K562 (cell line): ENCODE measurements around the gene CCNB1IP1. TPM values are rescaled to one million over a fixed set of nuclear protein-coding genes. Genes with fewer than 3 reads are reported as not detected.
"Not testable (repeated sequence)": the region's sequence is repeated elsewhere in the genome, so short reads cannot be mapped to it uniquely, and the experiment has no call there.

Experiments
- ATAC-seq: fragments of 200-7000 bp; cut with Tn5 transposase; 3 replicates; pipeline ENCODE4 v1.9.1; 2020; ENCODE audit warnings: moderate library complexity
- BruUV-seq: library from RNA; stranded (reverse); fragments of 400-500 nt; replicated peaks from 2 replicates; lab custom pipeline; 2021; lab: Mats Ljungman, UMichigan
- CTCF ChIA-PET: fragments of 300-600 bp; formaldehyde crosslinking; extraction: SDS; loops from one replicate; lab custom pipeline; 2021; ENCODE audit warnings: low intra/inter-chr PET ratio; lab: Yijun Ruan, JAX
- POLR2A ChIA-PET: fragments of 300-600, 350-650 bp; sonication (Branson Sonifier 250); formaldehyde crosslinking; extraction: SDS; loops from one replicate; lab custom pipeline; 2021; ENCODE audit warnings: antibody characterized with exemption, inconsistent platforms; lab: Yijun Ruan, JAX
- DNase-seq, 4 experiments: peaks; one replicate each; pipeline versions ENCODE4 v3.0.0 to v3.0.0-alpha.2; 2011 to 2018; ENCODE audit warnings: low spot score in 3 of 4, mixed read lengths in 3 of 4; ENCODE audit errors: extremely low read depth in 1 of 4
- FAIRE-seq: peaks from 2 replicates; lab custom pipeline; 2011; peaks lifted over from hg19 to GRCh38; lab: Jason Lieb, UNC
- H2AFZ ChIP-seq: 2 replicates; pipeline ENCODE4 v1.6.0; 2011; ENCODE audit warnings: low read depth, low read length, control low read depth, inconsistent platforms
- H3K27ac ChIP-seq: fragments of 200-600 bp; 3 replicates; pipeline ENCODE4 v1.8.0; 2011; ENCODE audit warnings: low read depth, mild to moderate bottlenecking, control low read depth, inconsistent platforms, low read length, moderate library complexity, mixed read lengths; ENCODE audit errors: extremely low read depth
- H3K27me3 ChIP-seq, 2 experiments: fragments of 300-600 bp in 1 of 2; 2 replicates in 1 of 2; 3 replicates in 1 of 2; pipeline versions ENCODE4 v1.6.0 to v1.8.0; 2011; ENCODE audit warnings: inconsistent platforms in 2 of 2, low read length in 2 of 2, mild to moderate bottlenecking in 1 of 2, mixed read lengths in 1 of 2, moderate library complexity in 1 of 2; ENCODE audit not compliant: control insufficient read depth in 2 of 2, insufficient read depth in 2 of 2
- H3K36me3 ChIP-seq: fragments of 300-600 bp; 3 replicates; pipeline ENCODE4 v1.8.0; 2011; ENCODE audit warnings: mild to moderate bottlenecking, low read length, inconsistent platforms; ENCODE audit not compliant: control insufficient read depth, insufficient read depth
- H3K4me1 ChIP-seq, 2 experiments: fragments of 200-600 bp in 1 of 2; replicated peaks in 1 of 2; 2 replicates in 1 of 2; 3 replicates in 1 of 2; pipeline versions ENCODE4 v1.5.1 to v1.8.0; 2011; ENCODE audit warnings: inconsistent platforms in 2 of 2, low read length in 2 of 2, mild to moderate bottlenecking in 1 of 2, mixed read lengths in 1 of 2, moderate library complexity in 1 of 2; ENCODE audit not compliant: control insufficient read depth in 2 of 2, insufficient read depth in 2 of 2
- H3K4me2 ChIP-seq: 2 replicates; pipeline ENCODE4 v1.6.1; 2011; ENCODE audit warnings: low read length, control low read depth, inconsistent platforms, mixed read lengths; ENCODE audit not compliant: insufficient read depth
- H3K4me3 ChIP-seq: fragments of 200-600 bp; sonication (generic), shearing (Covaris generic); 2 replicates; pipeline ENCODE4 v1.5.1; 2016; ENCODE audit warnings: control low read depth, inconsistent platforms
- H3K79me2 ChIP-seq: fragments of 200-600 bp; 3 replicates; pipeline ENCODE4 v1.8.0; 2011; ENCODE audit warnings: low read length, inconsistent platforms; ENCODE audit not compliant: control insufficient read depth, insufficient read depth
- H3K9ac ChIP-seq, 2 experiments: 2 replicates each; pipeline versions ENCODE4 v1.6.0 to v1.6.1; 2011; ENCODE audit warnings: low read depth in 2 of 2, low read length in 2 of 2, control low read depth in 1 of 2, inconsistent platforms in 1 of 2, mild to moderate bottlenecking in 1 of 2, mixed read lengths in 1 of 2; ENCODE audit not compliant: insufficient read depth in 1 of 2
- H3K9me1 ChIP-seq: one replicate; pipeline ENCODE4 v1.6.0; 2011; ENCODE audit warnings: inconsistent platforms, mild to moderate bottlenecking, low read length, moderate library complexity; ENCODE audit not compliant: control insufficient read depth, insufficient read depth
- H3K9me3 ChIP-seq: replicated peaks from 2 replicates; pipeline ENCODE4 v1.5.1; 2011; ENCODE audit warnings: low read depth, low read length, inconsistent platforms; ENCODE audit not compliant: control insufficient read depth, insufficient read depth
- H4K20me1 ChIP-seq: replicated peaks from 2 replicates; pipeline ENCODE4 v1.6.1; 2011; ENCODE audit warnings: low read length, inconsistent platforms, mixed read lengths; ENCODE audit not compliant: control insufficient read depth, insufficient read depth
- BHLHE40 ChIP-seq: IDR thresholded peaks from 2 replicates; pipeline ENCODE4 v1.6.1; 2011; ENCODE audit warnings: low read length, improper control_type of control experiment
- CAMTA2 ChIP-seq: fragments of 250-450 bp; sonication (Bioruptor Pico); conservative IDR thresholded peaks from 2 replicates; pipeline ENCODE4 v1.5.1; 2022
- CBX3 ChIP-seq, 2 experiments: IDR thresholded peaks; 1 replicate in 1 of 2; 2 replicates in 1 of 2; pipeline ENCODE4 v1.6.1; 2012; ENCODE audit warnings: inconsistent platforms in 2 of 2, low read length in 2 of 2, borderline replicate concordance in 1 of 2, control low read depth in 1 of 2
- CHD1 ChIP-seq: fragments of 200-600 bp; sonication (generic); IDR thresholded peaks from one replicate; pipeline ENCODE4 v1.6.1; 2012; ENCODE audit warnings: mild to moderate bottlenecking, moderate library complexity, low read length, inconsistent platforms
- KLF10 ChIP-seq: fragments of 250-450 bp; sonication (Bioruptor Pico); IDR thresholded peaks from 2 replicates; pipeline ENCODE4 v1.6.1; 2021; ENCODE audit warnings: matching md5 sums
- MCM2 ChIP-seq: fragments of 450-650 bp; IDR thresholded peaks from 2 replicates; pipeline ENCODE4 v1.6.1; 2017; ENCODE audit warnings: low read depth, mild to moderate bottlenecking
- ZBTB26 ChIP-seq: fragments of 450-650 bp; formaldehyde crosslinking; IDR thresholded peaks from 2 replicates; pipeline ENCODE4 v1.4.0; 2022; ENCODE audit warnings: missing genetic modification characterization
- ZNF175 ChIP-seq: fragments of 200-800 bp; sonication (Bioruptor generic); IDR thresholded peaks from 2 replicates; pipeline ENCODE4 v1.6.1; 2016; ENCODE audit warnings: low read depth, mild to moderate bottlenecking, missing genetic modification characterization, missing compliant biosample characterization
- ZNF354B ChIP-seq: fragments of 250-450 bp; sonication (Bioruptor Pico); IDR thresholded peaks from 2 replicates; pipeline ENCODE4 v1.4.0; 2020
- ZNF507 ChIP-seq: conservative IDR thresholded peaks from 2 replicates; pipeline ENCODE4 v1.6.1; 2017; ENCODE audit warnings: missing genetic modification characterization, missing compliant biosample characterization
- WGBS: fragments of 100-300 bp; shearing (Covaris generic); methylation state at CpG from one replicate; pipeline ENCODE4 v1.1.6; 2016; ENCODE audit warnings: low coverage, mixed read lengths; ENCODE audit not compliant: insufficient coverage; ENCODE audit errors: missing lambda C conversion rate; 5-methylcytosine and 5-hydroxymethylcytosine counted together
- in situ Hi-C: fragments of 300-500 bp; cut with MboI; formaldehyde crosslinking; loops from 4 replicates; pipeline ENCODE4 v1.15.0; 2018; ENCODE audit warnings: inconsistent platforms, mixed read lengths
- intact Hi-C: fragments of 100-400 bp; cut with micrococcal nuclease; formaldehyde crosslinking; loops from 2 replicates; pipeline ENCODE4 v1.14.2; 2022
- polyA plus RNA-seq, 8 experiments: library from polyadenylated mRNA; depleted of rRNA in 4 of 8; stranded (reverse) in 5 of 8; unstranded in 3 of 8; fragments of >200 nt; fragmentation: Nextera tagmentation in 2 of 8; fragmentation: Illumina TruSeq in 1 of 8; extraction: Ambion mirVana in 2 of 8; extraction: Trizol in 1 of 8; gene quantifications; 2 replicates each; pipeline versions ENCODE4 v1.2.1 to v1.2.3, GENCODE V29; 2011 to 2014; ENCODE audit warnings: inconsistent platforms in 1 of 8, missing spikeins in 1 of 8
- total RNA-seq, 7 experiments: library from RNA; depleted of rRNA in 6 of 7; stranded (reverse); fragments of >200 nt in 6 of 7; fragmentation: Illumina TruSeq in 2 of 7; extraction: Trizol in 2 of 7; gene quantifications; 2 replicates each; pipeline versions ENCODE4 v1.2.1 to v1.2.3, GENCODE V29; 2011 to 2021; ENCODE audit warnings: low replicate concordance in 1 of 7
- TF ChIP-seq, protein P1 (sequence below): fragments of 450-650 bp; formaldehyde crosslinking; IDR thresholded peaks from 2 replicates; pipeline ENCODE4 v1.4.0; 2022; ENCODE audit warnings: missing genetic modification characterization

Gene CCNB1IP1
- total and polyA plus RNA-seq, 9 of the 15 experiments (the other 6 are each of a cell fraction or from before 2014, with no cell fraction given) = 51.8 to 152 (median 81.0) TPM

GRCh38 chr14:20294636-20295035 is 38.4 kb downstream of the CCNB1IP1 start (continued):
- no peak for TF ChIP-seq ZBTB26
- TF ChIP-seq ZNF175 (CRISPR knock-in tag) = no peak
- TF ChIP-seq, protein P1, sequence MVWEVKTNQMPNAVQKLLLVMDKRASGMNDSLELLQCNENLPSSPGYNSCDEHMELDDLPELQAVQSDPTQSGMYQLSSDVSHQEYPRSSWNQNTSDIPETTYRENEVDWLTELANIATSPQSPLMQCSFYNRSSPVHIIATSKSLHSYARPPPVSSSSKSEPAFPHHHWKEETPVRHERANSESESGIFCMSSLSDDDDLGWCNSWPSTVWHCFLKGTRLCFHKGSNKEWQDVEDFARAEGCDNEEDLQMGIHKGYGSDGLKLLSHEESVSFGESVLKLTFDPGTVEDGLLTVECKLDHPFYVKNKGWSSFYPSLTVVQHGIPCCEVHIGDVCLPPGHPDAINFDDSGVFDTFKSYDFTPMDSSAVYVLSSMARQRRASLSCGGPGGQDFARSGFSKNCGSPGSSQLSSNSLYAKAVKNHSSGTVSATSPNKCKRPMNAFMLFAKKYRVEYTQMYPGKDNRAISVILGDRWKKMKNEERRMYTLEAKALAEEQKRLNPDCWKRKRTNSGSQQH = no peak
- TF ChIP-seq MCM2 = no peak
- no peak for TF ChIP-seq CAMTA2
- TF ChIP-seq CHD1 = no peak
- no peak for TF ChIP-seq CBX3 (IDR thresholded peaks at IDR 0.05; ENCODE audit: borderline replicate concordance in 1 of 2, low read length in 2 of 2)
- TF ChIP-seq BHLHE40 = no peak
- no peak for TF ChIP-seq KLF10 (CRISPR knock-in tag)

DNA sequence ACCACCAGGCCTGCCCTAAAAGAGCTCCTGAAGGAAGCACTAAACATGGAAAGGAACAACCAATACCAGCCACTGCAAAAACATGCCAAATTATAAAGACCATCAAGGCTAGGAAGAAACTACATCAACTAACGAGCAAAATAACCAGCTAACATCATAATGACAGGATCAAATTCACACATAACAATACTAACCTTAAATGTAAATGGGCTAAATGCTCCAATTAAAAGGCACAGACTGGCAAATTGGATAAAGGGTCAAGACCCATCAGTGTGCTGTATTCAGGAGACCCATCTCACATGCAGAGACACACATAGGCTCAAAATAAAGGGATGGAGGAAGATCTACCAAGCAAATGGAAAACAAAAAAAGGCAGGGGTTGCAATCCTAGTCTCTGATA is 51.1 kb downstream of the CCNB1IP1 start:
- H3K79me2 ChIP-seq, H3K27ac ChIP-seq, H3K4me2 ChIP-seq, H3K4me1 ChIP-seq, intact Hi-C loops, H3K36me3 ChIP-seq, FAIRE-seq, BruUV-seq, H3K9me3 ChIP-seq, H3K9me1 ChIP-seq, ATAC-seq, H3K9ac ChIP-seq, H2AFZ ChIP-seq, H3K4me3 ChIP-seq, CTCF ChIA-PET, H4K20me1 ChIP-seq, in situ Hi-C loops, DNase-seq, POLR2A ChIA-PET, H3K27me3 ChIP-seq: not testable (repeated sequence)
- no CpG with 5 or more reads among the region's 1 CpG for WGBS
- peak; percentile 94 for TF ChIP-seq ZNF507 (tag)
- TF ChIP-seq ZNF354B (CRISPR knock-in tag) = 0 out of 2 replicates have a peak, but pooled peaks have one; percentile 39

- H3K27ac ChIP-seq, FAIRE-seq, H3K4me3 ChIP-seq, H3K4me2 ChIP-seq, H3K36me3 ChIP-seq, H3K4me1 ChIP-seq, CTCF ChIA-PET, H3K79me2 ChIP-seq, in situ Hi-C loops, POLR2A ChIA-PET, H2AFZ ChIP-seq, H3K27me3 ChIP-seq, BruUV-seq, ATAC-seq, H3K9me1 ChIP-seq, H4K20me1 ChIP-seq, H3K9ac ChIP-seq, intact Hi-C loops, H3K9me3 ChIP-seq: not testable (repeated sequence)
- peak in 1 of 4 experiments; percentile 24 for DNase-seq
- WGBS = 40% methylated on average over 6 of the region's 7 CpGs
These were observed 52.8 kb downstream of the CCNB1IP1 start for GRCh38 chr14:20280265-20280664.
